Progenitor cell of endocrine pancreas (in vitro differentiated cells): Measurements from ENCODE around the gene KRTAP12-4. TPM values are rescaled to one million over a fixed set of nuclear protein-coding genes. Genes with fewer than 3 reads are reported as not detected.

Experiments used
- DNase-seq: peaks from one replicate; pipeline ENCODE4 v3.0.0; 2021; ENCODE audit warnings: low spot score; ENCODE audit not compliant: unreplicated experiment
- H3K27ac Mint-ChIP-seq: 2 replicates; pipeline ENCODE4 v1.8.0; 2021; ENCODE audit warnings: mild to moderate bottlenecking, moderate library complexity, mixed read lengths
- H3K27me3 Mint-ChIP-seq: 2 replicates; pipeline ENCODE4 v1.8.0; 2021; ENCODE audit warnings: mixed read lengths
- H3K36me3 Mint-ChIP-seq: 2 replicates; pipeline ENCODE4 v1.8.0; 2022; ENCODE audit warnings: mixed read lengths; ENCODE audit not compliant: insufficient read depth
- H3K4me1 Mint-ChIP-seq: 2 replicates; pipeline ENCODE4 v1.8.0; 2021; ENCODE audit warnings: low read depth, mixed read lengths
- H3K4me3 Mint-ChIP-seq: 2 replicates; pipeline ENCODE4 v1.8.0; 2021; ENCODE audit warnings: low read depth, mild to moderate bottlenecking, moderate library complexity, mixed read lengths
- H3K9me3 Mint-ChIP-seq: 2 replicates; pipeline ENCODE4 v1.8.0; 2021; ENCODE audit warnings: low read depth, mixed read lengths
- total RNA-seq: library from RNA; stranded (reverse); gene quantifications from 2 replicates; pipeline ENCODE4 v1.2.1, GENCODE V29; 2021
- TF ChIP-seq, protein P1 (sequence below): fragments of 200-600 bp; sonication (generic); IDR thresholded peaks from one replicate; pipeline ENCODE4 v1.5.0; 2021; ENCODE audit warnings: antibody characterized with exemption, mild to moderate bottlenecking; ENCODE audit not compliant: unreplicated experiment

Gene KRTAP12-4
- total RNA-seq, 1 donor from 2014 or later: not detected

DNA sequence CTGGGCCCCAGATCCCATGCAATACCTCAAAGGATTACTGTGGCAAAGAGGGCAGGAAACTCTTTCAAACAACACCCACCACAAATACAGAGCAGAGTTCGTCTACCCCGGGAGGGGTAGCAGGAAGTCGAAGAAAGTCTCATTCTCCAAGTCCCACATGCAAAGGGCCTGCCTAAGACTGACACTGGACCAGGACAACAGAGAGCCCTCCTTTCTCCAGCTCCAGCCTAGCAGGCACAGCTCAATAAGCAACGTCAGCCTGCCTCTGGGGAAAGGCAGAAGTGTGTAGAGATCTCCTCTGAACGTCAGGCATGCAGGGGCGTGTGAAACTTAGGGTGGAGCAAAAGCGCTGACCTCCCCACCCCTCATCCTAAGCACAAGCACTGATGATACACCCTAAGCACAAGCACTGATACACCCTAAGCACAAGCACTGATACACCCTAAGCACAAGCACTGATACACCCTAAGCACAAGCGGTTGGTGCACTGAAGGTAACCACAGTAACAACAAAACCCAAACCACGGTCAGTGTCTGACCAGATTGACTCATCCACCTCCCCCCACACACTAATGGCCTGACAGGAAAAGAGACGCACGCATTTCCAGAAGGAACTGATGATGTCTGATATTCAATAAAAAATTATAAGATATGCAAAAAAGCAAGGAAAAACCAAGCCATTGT is 4.6 kb upstream of the KRTAP12-4 start:
- no peak overlapping the region for H3K4me3 Mint-ChIP-seq
- H3K9me3 Mint-ChIP-seq: peaks cover 15% of the 10 kb centered on the region
- peaks cover 5% of the 10 kb centered on the region for H3K27me3 Mint-ChIP-seq
- H3K36me3 Mint-ChIP-seq: no peaks in the 10 kb centered on the region
- no peak overlapping the region for H3K27ac Mint-ChIP-seq
- DNase-seq: no peak
- TF ChIP-seq, protein P1, sequence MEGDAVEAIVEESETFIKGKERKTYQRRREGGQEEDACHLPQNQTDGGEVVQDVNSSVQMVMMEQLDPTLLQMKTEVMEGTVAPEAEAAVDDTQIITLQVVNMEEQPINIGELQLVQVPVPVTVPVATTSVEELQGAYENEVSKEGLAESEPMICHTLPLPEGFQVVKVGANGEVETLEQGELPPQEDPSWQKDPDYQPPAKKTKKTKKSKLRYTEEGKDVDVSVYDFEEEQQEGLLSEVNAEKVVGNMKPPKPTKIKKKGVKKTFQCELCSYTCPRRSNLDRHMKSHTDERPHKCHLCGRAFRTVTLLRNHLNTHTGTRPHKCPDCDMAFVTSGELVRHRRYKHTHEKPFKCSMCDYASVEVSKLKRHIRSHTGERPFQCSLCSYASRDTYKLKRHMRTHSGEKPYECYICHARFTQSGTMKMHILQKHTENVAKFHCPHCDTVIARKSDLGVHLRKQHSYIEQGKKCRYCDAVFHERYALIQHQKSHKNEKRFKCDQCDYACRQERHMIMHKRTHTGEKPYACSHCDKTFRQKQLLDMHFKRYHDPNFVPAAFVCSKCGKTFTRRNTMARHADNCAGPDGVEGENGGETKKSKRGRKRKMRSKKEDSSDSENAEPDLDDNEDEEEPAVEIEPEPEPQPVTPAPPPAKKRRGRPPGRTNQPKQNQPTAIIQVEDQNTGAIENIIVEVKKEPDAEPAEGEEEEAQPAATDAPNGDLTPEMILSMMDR: no peak
- no peaks in the 10 kb centered on the region for H3K4me1 Mint-ChIP-seq

- Mint-ChIP-seq H3K27me3 (peaks cover 5% of the 10 kb centered on the region), H3K4me1 (no peaks in the 10 kb centered on the region), H3K27ac (no peak overlapping the region), H3K4me3 (no peak overlapping the region), H3K9me3 (peaks cover 15% of the 10 kb centered on the region), H3K36me3 (no peaks in the 10 kb centered on the region)
- TF ChIP-seq, protein P1: no peak
- DNase-seq: no peak
These were observed 4.1 kb upstream of the KRTAP12-4 start for GRCh38 chr21:44658541-44658910.

DNA sequence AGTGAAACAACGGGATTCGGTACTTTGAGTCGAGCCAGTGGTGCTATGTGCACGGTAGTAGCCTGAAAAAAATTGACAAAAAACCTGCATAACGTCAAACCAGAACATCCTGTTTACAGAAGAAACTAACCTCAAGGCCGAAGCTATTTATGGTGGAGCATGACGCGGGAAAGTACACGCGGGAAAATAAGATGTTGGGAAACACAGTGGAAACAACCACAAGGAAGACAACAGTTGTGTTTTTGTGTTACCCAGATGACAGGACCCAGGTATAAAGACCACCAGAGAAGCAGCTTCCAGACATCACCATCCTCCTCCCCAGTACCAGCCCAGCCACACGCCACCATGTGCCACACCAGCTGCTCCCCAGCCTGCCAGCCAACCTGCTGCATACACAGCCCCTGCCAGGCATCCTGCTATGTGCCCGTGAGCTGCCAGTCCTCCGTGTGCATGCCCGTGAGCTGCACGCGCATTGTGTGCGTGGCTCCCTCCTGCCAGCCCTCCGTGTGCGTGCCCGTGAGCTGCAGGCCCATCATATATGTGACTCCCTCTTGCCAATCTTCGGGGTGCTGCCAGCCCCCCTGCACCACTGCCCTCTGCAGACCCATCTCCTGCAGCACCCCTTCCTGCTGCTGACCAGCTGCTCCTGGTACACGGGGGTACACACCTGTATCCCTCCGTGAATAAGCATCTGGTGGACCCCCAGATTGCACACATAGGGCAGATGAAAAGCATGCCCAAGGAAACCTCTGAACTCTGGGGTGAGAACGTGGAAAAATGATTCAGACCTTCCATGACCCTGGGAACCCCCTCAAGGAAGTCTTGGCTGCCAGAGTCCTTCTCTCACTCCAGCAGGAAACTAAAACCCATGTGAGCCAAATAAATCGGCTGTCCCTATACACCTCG is 3.4 kb upstream of the KRTAP12-4 start, which contains the start of gene KRTAP12-3:
KRTAP12-3 (plus strand) TSS at position 298 of the 906 bp plus-strand sequence; CDS start at position 346, 48 bp downstream.
- H3K27me3 Mint-ChIP-seq: peaks cover 5% of the 10 kb centered on the region

GRCh38 chr21:44656868-44657267 is 2.4 kb upstream of the KRTAP12-4 start:
- no peaks in the 10 kb centered on the region for H3K4me1 Mint-ChIP-seq
- TF ChIP-seq, protein P1: no peak
- no peaks in the 10 kb centered on the region for H3K36me3 Mint-ChIP-seq
- peaks cover 5% of the 10 kb centered on the region for H3K27me3 Mint-ChIP-seq
- H3K9me3 Mint-ChIP-seq: peaks cover 11% of the 10 kb centered on the region
- no peak overlapping the region for H3K4me3 Mint-ChIP-seq
- no peak for DNase-seq
- no peak overlapping the region for H3K27ac Mint-ChIP-seq

More for the DNA sequence above, 3.4 kb upstream of the KRTAP12-4 start, which contains the start of gene KRTAP12-3:
- Mint-ChIP-seq H3K4me3 (no peak within 1 kb of the TSS), H3K9me3 (peaks cover 15% of the 10 kb centered on the region), H3K27ac (no peak within 1 kb of the TSS), H3K4me1 (no peaks in the 10 kb centered on the region), H3K36me3 (no peaks in the 10 kb centered on the region)
- DNase-seq: no peak
- TF ChIP-seq, protein P1: no peak
